HepG2 (cell line): Measurements from ENCODE around the gene CIAO3. TPM values are rescaled to one million over a fixed set of nuclear protein-coding genes. Genes with fewer than 3 reads are reported as not detected.

Experiments
- ATAD3A ChIP-seq: sonication (generic); formaldehyde crosslinking; IDR thresholded peaks from 2 replicates; pipeline ENCODE4 v1.4.0; 2020; ENCODE audit warnings: missing genetic modification reagents
- ATF7-NPFF ChIP-seq: sonication (generic); formaldehyde crosslinking; IDR thresholded peaks from 2 replicates; pipeline ENCODE4 v1.8.1; 2023; ENCODE audit warnings: mild to moderate bottlenecking, low read depth, missing genetic modification reagents, moderate library complexity
- BRD4 ChIP-seq: sonication (generic); formaldehyde crosslinking; IDR thresholded peaks from 2 replicates; pipeline ENCODE4 v1.4.0; 2020; ENCODE audit warnings: missing genetic modification reagents
- CBX2 ChIP-seq, 2 experiments: fragments of 200-600 bp in 1 of 2; sonication (generic); formaldehyde crosslinking in 1 of 2; IDR thresholded peaks; 2 replicates each; pipeline versions ENCODE4 v1.7.0 to v1.8.1; 2018 to 2022; ENCODE audit warnings: low read depth in 2 of 2, low read length in 1 of 2, mild to moderate bottlenecking in 1 of 2, missing genetic modification reagents in 1 of 2
- CBX5 ChIP-seq: sonication (generic); formaldehyde crosslinking; IDR thresholded peaks from 2 replicates; pipeline ENCODE4 v1.4.0; 2020; ENCODE audit warnings: missing genetic modification reagents, borderline replicate concordance
- CC2D1A ChIP-seq: sonication (generic); formaldehyde crosslinking; IDR thresholded peaks from 2 replicates; pipeline ENCODE4 v1.8.1; 2023; ENCODE audit warnings: mild to moderate bottlenecking, missing genetic modification reagents
- GABPB1 ChIP-seq: IDR thresholded peaks from 2 replicates; pipeline ENCODE4 v1.6.1; 2016; ENCODE audit warnings: mild to moderate bottlenecking, missing genetic modification reagents, moderate library complexity, missing compliant biosample characterization
- NFKBIZ ChIP-seq: IDR thresholded peaks from 2 replicates; pipeline ENCODE4 v1.6.1; 2018; ENCODE audit warnings: missing genetic modification reagents, missing compliant biosample characterization
- NONO ChIP-seq, 2 experiments: fragments of 450-650 bp in 1 of 2; sonication (generic) in 1 of 2; formaldehyde crosslinking in 1 of 2; IDR thresholded peaks in 1 of 2; conservative IDR thresholded peaks in 1 of 2; 2 replicates each; pipeline versions ENCODE4 v1.6.1 to v1.8.0; 2017 to 2022; ENCODE audit warnings: mild to moderate bottlenecking in 1 of 2, missing genetic modification reagents in 1 of 2, moderate library complexity in 1 of 2
- NR2F2 ChIP-seq: IDR thresholded peaks from 2 replicates; pipeline ENCODE4 v1.6.1; 2012; ENCODE audit warnings: low read depth, inconsistent platforms, borderline replicate concordance
- SATB2 ChIP-seq: sonication (generic); formaldehyde crosslinking; IDR thresholded peaks from 2 replicates; pipeline ENCODE4 v1.5.0; 2020; ENCODE audit warnings: missing genetic modification reagents
- SNAPC2 ChIP-seq: sonication (generic); formaldehyde crosslinking; IDR thresholded peaks from 2 replicates; pipeline ENCODE4 v1.8.1; 2022; ENCODE audit warnings: mild to moderate bottlenecking, missing genetic modification reagents
- TGIF2 ChIP-seq: IDR thresholded peaks from 2 replicates; pipeline ENCODE4 v1.6.1; 2016; ENCODE audit warnings: control low read depth, missing compliant biosample characterization
- ZFX ChIP-seq: sonication (generic); formaldehyde crosslinking; IDR thresholded peaks from 2 replicates; pipeline ENCODE4 v1.4.0; 2020; ENCODE audit warnings: mild to moderate bottlenecking, low read depth, missing genetic modification reagents, moderate library complexity
- ZNF343 ChIP-seq: sonication (generic); formaldehyde crosslinking; IDR thresholded peaks from 2 replicates; pipeline ENCODE4 v1.4.0; 2020; ENCODE audit warnings: mild to moderate bottlenecking, missing genetic modification reagents
- ZNF430 ChIP-seq: sonication (generic); formaldehyde crosslinking; IDR thresholded peaks from 2 replicates; pipeline ENCODE4 v1.9.0; 2021; ENCODE audit warnings: mild to moderate bottlenecking, missing genetic modification reagents
- ZNF605 ChIP-seq: sonication (generic); formaldehyde crosslinking; IDR thresholded peaks from 2 replicates; pipeline ENCODE4 v1.8.0; 2022; ENCODE audit warnings: mild to moderate bottlenecking, missing genetic modification reagents
- ZNF616 ChIP-seq: sonication (generic); formaldehyde crosslinking; IDR thresholded peaks from 2 replicates; pipeline ENCODE4 v1.5.0; 2020; ENCODE audit warnings: low read depth, mild to moderate bottlenecking, missing genetic modification reagents
- ZNF674 ChIP-seq: sonication (generic); formaldehyde crosslinking; IDR thresholded peaks from 2 replicates; pipeline ENCODE4 v1.5.0; 2020; ENCODE audit warnings: low read depth, mild to moderate bottlenecking, missing genetic modification reagents
- ZNF703 ChIP-seq: sonication (generic); formaldehyde crosslinking; IDR thresholded peaks from 2 replicates; pipeline ENCODE4 v1.5.1; 2020; ENCODE audit warnings: missing genetic modification reagents, mild to moderate bottlenecking, moderate library complexity, borderline replicate concordance
- ZNF720 ChIP-seq: sonication (generic); formaldehyde crosslinking; IDR thresholded peaks from 2 replicates; pipeline ENCODE4 v1.4.0; 2020; ENCODE audit warnings: missing genetic modification reagents
- ZNF766 ChIP-seq: sonication (generic); formaldehyde crosslinking; IDR thresholded peaks from 2 replicates; pipeline ENCODE4 v1.5.0; 2020; ENCODE audit warnings: missing genetic modification reagents, borderline replicate concordance
- ZNF775 ChIP-seq: sonication (generic); formaldehyde crosslinking; IDR thresholded peaks from 2 replicates; pipeline ENCODE4 v1.4.0; 2020; ENCODE audit warnings: missing genetic modification reagents, mild to moderate bottlenecking, moderate library complexity, borderline replicate concordance
- ZUFSP ChIP-seq: sonication (generic); formaldehyde crosslinking; IDR thresholded peaks from 2 replicates; pipeline ENCODE4 v1.9.0; 2021; ENCODE audit warnings: missing genetic modification reagents, mild to moderate bottlenecking, borderline replicate concordance
- polyA plus RNA-seq, 8 experiments: library from polyadenylated mRNA; depleted of rRNA in 3 of 8; stranded (reverse) in 7 of 8; unstranded in 1 of 8; fragments of >200 nt; fragmentation: Illumina TruSeq in 4 of 8; extraction: Trizol in 4 of 8; gene quantifications; 2 replicates each; pipeline versions ENCODE4 v1.2.1 to v1.2.3, GENCODE V29; 2011 to 2016; ENCODE audit warnings: low read depth in 4 of 8, missing spikeins in 1 of 8, mixed read lengths in 1 of 8; ENCODE audit not compliant: insufficient read depth in 1 of 8
- total RNA-seq, 5 experiments: library from RNA; depleted of rRNA; stranded (reverse); fragments of >200 nt; fragmentation: Illumina TruSeq; extraction: Trizol; gene quantifications; 2 replicates each; pipeline ENCODE4 v1.2.3, GENCODE V29; 2016; ENCODE audit warnings: low read depth in 1 of 5
- TF ChIP-seq, protein P1 (sequence below): IDR thresholded peaks from 2 replicates; pipeline ENCODE4 v1.6.1; 2016; ENCODE audit warnings: mild to moderate bottlenecking
- TF ChIP-seq, protein P2 (sequence below): sonication (generic); formaldehyde crosslinking; IDR thresholded peaks from 2 replicates; pipeline ENCODE4 v1.8.1; 2023; ENCODE audit warnings: mild to moderate bottlenecking, inconsistent platforms, moderate library complexity, missing genetic modification reagents, borderline replicate concordance

Gene CIAO3
- total and polyA plus RNA-seq, 2 of the 13 experiments (the other 11 are each of a cell fraction or from before 2014, with no cell fraction given), result 21.7 to 25.0 TPM

- TF ChIP-seq, protein P1, sequence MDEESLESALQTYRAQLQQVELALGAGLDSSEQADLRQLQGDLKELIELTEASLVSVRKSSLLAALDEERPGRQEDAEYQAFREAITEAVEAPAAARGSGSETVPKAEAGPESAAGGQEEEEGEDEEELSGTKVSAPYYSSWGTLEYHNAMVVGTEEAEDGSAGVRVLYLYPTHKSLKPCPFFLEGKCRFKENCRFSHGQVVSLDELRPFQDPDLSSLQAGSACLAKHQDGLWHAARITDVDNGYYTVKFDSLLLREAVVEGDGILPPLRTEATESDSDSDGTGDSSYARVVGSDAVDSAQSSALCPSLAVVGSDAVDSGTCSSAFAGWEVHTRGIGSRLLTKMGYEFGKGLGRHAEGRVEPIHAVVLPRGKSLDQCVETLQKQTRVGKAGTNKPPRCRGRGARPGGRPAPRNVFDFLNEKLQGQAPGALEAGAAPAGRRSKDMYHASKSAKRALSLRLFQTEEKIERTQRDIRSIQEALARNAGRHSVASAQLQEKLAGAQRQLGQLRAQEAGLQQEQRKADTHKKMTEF (CRISPR knock-in tag), result peak; percentile 33; the same call in 1 of the 2 replicates
- TF ChIP-seq ZNF605 (CRISPR knock-in tag) (no peak), NR2F2 (no peak), ZNF674 (CRISPR knock-in tag) (no peak), ZNF766 (CRISPR knock-in tag) (no peak), CBX2 (IDR thresholded peaks at IDR 0.05; ENCODE audit: low read depth, low read length) (no peak), CBX2 (CRISPR knock-in tag; IDR thresholded peaks at IDR 0.05; ENCODE audit: low read depth) (no peak), CC2D1A (no peak), ZNF775 (CRISPR knock-in tag) (no peak), ZNF703 (CRISPR knock-in tag) (no peak), ZNF720 (CRISPR knock-in tag) (no peak), ATF7-NPFF (CRISPR knock-in tag) (no peak; the same call in 1 of the 2 replicates), BRD4 (CRISPR knock-in tag) (0 out of 2 replicates have a peak, but pooled peaks have one; percentile 54), SATB2 (CRISPR knock-in tag) (no peak), NONO (IDR thresholded peaks at IDR 0.05) (no peak), NONO (CRISPR knock-in tag; conservative IDR thresholded peaks at IDR 0.05) (0 out of 2 replicates have a peak, but pooled peaks have one; percentile 26), ZFX (peak; percentile 69), ZUFSP (no peak), TGIF2 (CRISPR knock-in tag) (peak; percentile 47; the same call in 1 of the 2 replicates), ZNF343 (no peak), NFKBIZ (CRISPR knock-in tag) (no peak), ZNF430 (CRISPR knock-in tag) (peak; percentile 2; the same call in 1 of the 2 replicates), GABPB1 (peak; percentile 86), CBX5 (CRISPR knock-in tag) (no peak), SNAPC2 (no peak), ZNF616 (CRISPR knock-in tag) (no peak), ATAD3A (CRISPR knock-in tag) (no peak)
- TF ChIP-seq, protein P2, sequence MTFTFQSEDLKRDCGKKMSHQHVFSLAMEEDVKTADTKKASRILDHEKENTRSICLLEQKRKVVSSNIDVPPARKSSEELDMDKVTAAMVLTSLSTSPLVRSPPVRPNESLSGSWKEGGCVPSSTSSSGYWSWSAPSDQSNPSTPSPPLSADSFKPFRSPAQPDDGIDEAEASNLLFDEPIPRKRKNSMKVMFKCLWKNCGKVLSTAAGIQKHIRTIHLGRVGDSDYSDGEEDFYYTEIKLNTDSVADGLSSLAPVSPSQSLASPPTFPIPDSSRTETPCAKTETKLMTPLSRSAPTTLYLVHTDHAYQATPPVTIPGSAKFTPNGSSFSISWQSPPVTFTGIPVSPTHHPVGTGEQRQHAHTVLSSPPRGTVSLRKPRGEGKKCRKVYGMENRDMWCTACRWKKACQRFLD, result no peak
Measured at GRCh38 chr16:679814-680624, 60.8 kb downstream of the CIAO3 start, which contains the start of gene STUB1 (continued).
